OCI-LY1 (cell line): ENCODE measurements around the gene PRR33.

Experiments
- H2AFZ ChIP-seq: fragments of 200-600 bp; sonication (generic), shearing (Covaris generic); 2 replicates; pipeline ENCODE4 v1.6.0; 2014; ENCODE audit warnings: antibody characterized with exemption, mild to moderate bottlenecking, low read length
- H3F3A ChIP-seq: fragments of 200-600 bp; sonication (generic), shearing (Covaris generic); 2 replicates; pipeline ENCODE4 v1.6.0; 2014; ENCODE audit warnings: mild to moderate bottlenecking, antibody characterized with exemption, low read length, moderate library complexity; ENCODE audit not compliant: insufficient read depth
- H3K27ac ChIP-seq: fragments of 200-600 bp; sonication (generic); 2 replicates; pipeline ENCODE4 v1.5.1; 2014; ENCODE audit warnings: low read length, mixed run types, mild to moderate bottlenecking, low read depth; ENCODE audit not compliant: poor library complexity, severe bottlenecking
- H3K27me3 ChIP-seq: fragments of 200-600 bp; sonication (generic); 2 replicates; pipeline ENCODE4 v1.6.0; 2014; ENCODE audit warnings: antibody characterized with exemption, mild to moderate bottlenecking, low read length, moderate library complexity; ENCODE audit not compliant: insufficient read depth
- H3K36me3 ChIP-seq: fragments of 200-600 bp; sonication (generic); 2 replicates; pipeline ENCODE4 v1.6.1; 2014; ENCODE audit warnings: mild to moderate bottlenecking, antibody characterized with exemption, low read length, moderate library complexity, mixed read lengths; ENCODE audit not compliant: insufficient read depth
- H3K4me1 ChIP-seq: fragments of 200-600 bp; sonication (generic); 2 replicates; pipeline ENCODE4 v1.5.1; 2014; ENCODE audit warnings: mild to moderate bottlenecking, low read length, moderate library complexity; ENCODE audit not compliant: insufficient read depth, severe bottlenecking
- H3K4me2 ChIP-seq: fragments of 200-600 bp; sonication (generic), shearing (Covaris generic); 2 replicates; pipeline ENCODE4 v1.6.1; 2014; ENCODE audit warnings: low read length
- H3K4me3 ChIP-seq: fragments of 200-600 bp; sonication (generic); 2 replicates; pipeline ENCODE4 v1.5.1; 2014; ENCODE audit warnings: low read length, low read depth, mild to moderate bottlenecking, mixed read lengths; ENCODE audit not compliant: poor library complexity, severe bottlenecking
- H3K79me2 ChIP-seq: fragments of 200-600 bp; shearing (Covaris generic); 2 replicates; pipeline ENCODE4 v1.6.1; 2016; ENCODE audit warnings: mixed run types, low read length, mixed read lengths; ENCODE audit not compliant: insufficient read depth
- H3K9ac ChIP-seq: fragments of 200-600 bp; sonication (generic), shearing (Covaris generic); 2 replicates; pipeline ENCODE4 v1.6.1; 2014; ENCODE audit warnings: mild to moderate bottlenecking, low read length, mixed read lengths
- H3K9me2 ChIP-seq: fragments of 200-600 bp; sonication (generic), shearing (Covaris generic); 2 replicates; pipeline ENCODE4 v1.6.1; 2014; ENCODE audit warnings: low read depth, mild to moderate bottlenecking, low read length, mixed read lengths
- H3K9me3 ChIP-seq: fragments of 200-600 bp; shearing (Covaris generic); 2 replicates; pipeline ENCODE4 v1.6.1; 2014; ENCODE audit warnings: low read length, mixed read lengths
- H4K20me1 ChIP-seq: fragments of 200-600 bp; sonication (generic), shearing (Covaris generic); 2 replicates; pipeline ENCODE4 v1.6.0; 2016; ENCODE audit warnings: mild to moderate bottlenecking, low read length; ENCODE audit not compliant: insufficient read depth
- EZH2 ChIP-seq: fragments of 200-600 bp; sonication (generic), shearing (Covaris generic); IDR thresholded peaks from 2 replicates; pipeline ENCODE4 v1.8.0; 2017; ENCODE audit warnings: borderline replicate concordance, mixed run types, mild to moderate bottlenecking, antibody characterized with exemption, low read length, moderate library complexity, mixed read lengths
- TF ChIP-seq, protein P1 (sequence below): fragments of 200-600 bp; sonication (generic), shearing (Covaris generic); IDR thresholded peaks from 2 replicates; pipeline ENCODE4 v1.5.1; 2017; ENCODE audit warnings: mild to moderate bottlenecking, antibody characterized with exemption, low read length, moderate library complexity, mixed read lengths

Gene PRR33

DNA sequence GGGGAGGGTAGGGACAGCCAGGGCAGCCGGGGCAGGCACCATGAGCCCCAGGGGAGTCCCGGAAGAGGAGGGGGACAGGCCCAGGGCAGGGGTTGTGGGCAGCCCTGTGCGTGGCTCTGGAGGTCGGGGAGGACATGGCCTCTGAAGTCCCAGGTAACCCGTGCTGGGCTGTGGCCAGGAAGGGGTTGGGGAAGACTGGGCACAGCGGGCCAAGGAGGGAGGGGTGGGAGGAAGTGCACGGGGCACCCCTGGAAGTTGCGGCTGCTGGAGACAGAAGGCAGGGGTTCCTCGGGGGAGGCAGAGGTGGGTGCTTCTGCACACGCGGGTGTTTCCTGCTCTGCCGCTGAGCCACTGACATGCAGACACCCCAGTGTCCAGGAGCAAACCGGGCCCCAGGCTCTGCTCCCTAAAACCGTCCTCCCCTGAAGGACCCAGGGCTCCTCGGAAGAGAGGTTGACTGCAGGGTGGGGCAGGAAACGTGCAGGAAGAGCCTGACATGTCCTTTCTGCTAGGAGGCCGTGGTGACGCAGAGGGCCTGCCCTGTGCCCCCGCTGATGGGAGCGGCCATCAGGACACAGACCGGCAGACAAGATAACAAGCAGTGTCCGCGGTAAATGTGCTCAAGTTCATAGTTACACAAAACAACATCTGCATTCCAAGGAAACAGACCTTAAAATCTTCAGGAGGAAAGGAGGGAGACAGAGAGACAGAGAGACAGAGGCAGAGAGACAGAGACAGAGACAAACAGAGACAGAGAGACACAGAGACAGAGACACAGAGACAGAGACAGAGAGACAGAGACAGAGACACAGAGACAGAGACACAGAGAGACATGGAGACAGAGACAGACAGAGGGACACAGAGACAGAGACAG lies 47.2 kb downstream of the PRR33 start:
- Histone ChIP-seq H4K20me1 (no peaks in the 10 kb centered on the region), H3K9me2 (no peaks in the 10 kb centered on the region), H3K9ac (no peak overlapping the region), H3K4me3 (no peak overlapping the region), H3K27ac (no peak overlapping the region), H3K36me3 (no peaks in the 10 kb centered on the region), H2AFZ (no peak overlapping the region), H3K4me2 (no peak overlapping the region; the same call in 1 of the 2 replicates), H3F3A (no peaks in the 10 kb centered on the region), H3K4me1 (peaks cover 16% of the 10 kb centered on the region), H3K27me3 (no peaks in the 10 kb centered on the region), H3K79me2 (no peaks in the 10 kb centered on the region), H3K9me3 (no peaks in the 10 kb centered on the region)
- TF ChIP-seq EZH2 = no peak
- TF ChIP-seq, protein P1, sequence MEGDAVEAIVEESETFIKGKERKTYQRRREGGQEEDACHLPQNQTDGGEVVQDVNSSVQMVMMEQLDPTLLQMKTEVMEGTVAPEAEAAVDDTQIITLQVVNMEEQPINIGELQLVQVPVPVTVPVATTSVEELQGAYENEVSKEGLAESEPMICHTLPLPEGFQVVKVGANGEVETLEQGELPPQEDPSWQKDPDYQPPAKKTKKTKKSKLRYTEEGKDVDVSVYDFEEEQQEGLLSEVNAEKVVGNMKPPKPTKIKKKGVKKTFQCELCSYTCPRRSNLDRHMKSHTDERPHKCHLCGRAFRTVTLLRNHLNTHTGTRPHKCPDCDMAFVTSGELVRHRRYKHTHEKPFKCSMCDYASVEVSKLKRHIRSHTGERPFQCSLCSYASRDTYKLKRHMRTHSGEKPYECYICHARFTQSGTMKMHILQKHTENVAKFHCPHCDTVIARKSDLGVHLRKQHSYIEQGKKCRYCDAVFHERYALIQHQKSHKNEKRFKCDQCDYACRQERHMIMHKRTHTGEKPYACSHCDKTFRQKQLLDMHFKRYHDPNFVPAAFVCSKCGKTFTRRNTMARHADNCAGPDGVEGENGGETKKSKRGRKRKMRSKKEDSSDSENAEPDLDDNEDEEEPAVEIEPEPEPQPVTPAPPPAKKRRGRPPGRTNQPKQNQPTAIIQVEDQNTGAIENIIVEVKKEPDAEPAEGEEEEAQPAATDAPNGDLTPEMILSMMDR = no peak

DNA sequence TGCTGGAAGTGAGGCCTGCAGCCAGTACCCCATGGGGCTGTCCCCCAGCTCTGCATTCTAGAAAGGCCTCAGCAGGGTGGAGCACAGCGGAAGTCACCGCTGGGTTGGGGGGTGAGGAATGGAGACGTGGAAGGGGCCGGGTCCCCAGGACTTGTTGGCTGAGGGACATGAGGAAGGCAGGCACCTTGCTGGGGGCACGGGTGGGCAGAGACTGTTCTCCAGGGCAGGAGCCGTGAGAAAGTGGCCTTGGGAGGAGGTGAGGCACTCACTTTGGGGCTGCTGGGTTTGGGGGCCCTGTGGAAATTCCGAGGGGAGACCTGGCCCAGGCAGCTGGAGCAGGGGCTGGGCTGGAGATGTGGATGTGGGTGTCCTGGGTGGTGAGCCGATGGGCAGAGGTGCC lies 47.9 kb downstream of the PRR33 start:
- TF ChIP-seq, protein P1 = no peak
- TF ChIP-seq EZH2 = no peak
- Histone ChIP-seq H3K9ac (no peak overlapping the region), H4K20me1 (no peaks in the 10 kb centered on the region), H3K27ac (no peak overlapping the region), H3K4me2 (no peak overlapping the region), H2AFZ (no peak overlapping the region), H3F3A (no peaks in the 10 kb centered on the region), H3K36me3 (no peaks in the 10 kb centered on the region), H3K79me2 (no peaks in the 10 kb centered on the region), H3K27me3 (no peaks in the 10 kb centered on the region), H3K4me3 (no peak overlapping the region), H3K9me2 (no peaks in the 10 kb centered on the region), H3K4me1 (peaks cover 15% of the 10 kb centered on the region), H3K9me3 (no peaks in the 10 kb centered on the region)

DNA sequence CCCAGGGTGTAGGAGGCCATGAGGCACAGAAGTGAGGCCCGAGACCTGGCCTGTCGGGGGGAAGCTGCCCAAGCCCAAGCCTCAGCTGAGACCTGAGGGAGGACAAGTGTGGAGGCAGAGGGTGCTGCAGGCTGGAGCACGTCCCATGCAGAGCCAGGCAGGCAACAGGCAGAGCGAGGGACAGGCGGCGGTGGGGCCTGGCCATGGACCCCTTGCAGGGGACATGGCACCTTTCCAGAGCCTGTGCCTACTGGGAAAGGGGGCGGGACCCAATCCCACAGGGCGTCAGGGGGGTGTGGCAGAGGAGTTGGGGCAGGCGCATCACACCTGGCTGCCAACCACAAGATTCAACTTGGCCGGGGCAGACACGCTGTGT lies 48.6 kb downstream of the PRR33 start:
- H3K9ac ChIP-seq = no peak overlapping the region
- H3K27me3 ChIP-seq = no peaks in the 10 kb centered on the region
- H2AFZ ChIP-seq = no peak overlapping the region
- H3K79me2 ChIP-seq = no peaks in the 10 kb centered on the region
- no peak overlapping the region for H3K27ac ChIP-seq
- no peak for TF ChIP-seq EZH2
- TF ChIP-seq, protein P1 = no peak
- no peak overlapping the region for H3K4me3 ChIP-seq
- no peaks in the 10 kb centered on the region for H3F3A ChIP-seq
- no peak overlapping the region for H3K4me2 ChIP-seq
- H3K9me3 ChIP-seq = no peaks in the 10 kb centered on the region
- no peaks in the 10 kb centered on the region for H3K9me2 ChIP-seq
- H4K20me1 ChIP-seq = no peaks in the 10 kb centered on the region
- H3K36me3 ChIP-seq = no peaks in the 10 kb centered on the region
- H3K4me1 ChIP-seq = peaks cover 15% of the 10 kb centered on the region
